B cell (primary cell): ENCODE measurements around the gene PRLR. TPM values are rescaled to one million over a fixed set of nuclear protein-coding genes. Genes with fewer than 3 reads are reported as not detected.

Experiments used
- ATAC-seq: fragments of 200-7000 bp; cut with Tn5 transposase; one replicate; pipeline ENCODE4 v1.10.0; 2021; ENCODE audit warnings: low read depth, mild to moderate bottlenecking, moderate number of reproducible peaks, moderate library complexity
- CTCF ChIA-PET: fragments of 350-600 bp; sonication (Branson Sonifier 250); formaldehyde crosslinking; loops from one replicate; lab custom pipeline; 2021; ENCODE audit warnings: antibody characterized with exemption, inconsistent platforms; lab: Charles Lee
- POLR2A ChIA-PET: fragments of 350-600 bp; sonication (Branson Sonifier 250); formaldehyde crosslinking; loops from one replicate; lab custom pipeline; 2021; ENCODE audit warnings: antibody characterized with exemption; lab: Charles Lee
- DNase-seq: peaks from one replicate; pipeline ENCODE4 v3.0.0; 2013
- H2AFZ ChIP-seq: 2 replicates; pipeline ENCODE4 v1.6.1; 2012; ENCODE audit warnings: mild to moderate bottlenecking, low read depth, low read length; ENCODE audit not compliant: insufficient read depth, poor library complexity, severe bottlenecking
- H3K27ac ChIP-seq, 2 donors: 1 replicate in 1 of 2; 2 replicates in 1 of 2; pipeline ENCODE4 v1.5.1; 2012 to 2013; ENCODE audit warnings: low read length in 2 of 2, mild to moderate bottlenecking in 2 of 2, moderate library complexity in 1 of 2
- H3K27me3 ChIP-seq, 4 experiments: fragments of 200-600 bp in 1 of 4; sonication (generic) in 1 of 4; replicated peaks in 1 of 4; 1 replicate in 2 of 4; 2 replicates in 2 of 4; pipeline versions ENCODE4 v1.6.1 to v1.7.0; 2013 to 2016; ENCODE audit warnings: low read length in 3 of 4, mild to moderate bottlenecking in 2 of 4, mixed read lengths in 1 of 4, moderate library complexity in 1 of 4; ENCODE audit not compliant: insufficient read depth in 4 of 4, control insufficient read depth in 3 of 4; ENCODE audit errors: control extremely low read depth in 1 of 4
- H3K36me3 ChIP-seq, 2 experiments: replicated peaks in 1 of 2; 1 replicate in 1 of 2; 2 replicates in 1 of 2; pipeline versions ENCODE4 v1.6.1 to v1.7.1; 2013; ENCODE audit warnings: low read length in 1 of 2; ENCODE audit not compliant: insufficient read depth in 2 of 2, control insufficient read depth in 1 of 2; ENCODE audit errors: control extremely low read depth in 1 of 2, extremely low read depth in 1 of 2
- H3K4me1 ChIP-seq, 2 donors: fragments of 200-600 bp in 1 of 2; sonication (generic) in 1 of 2; 1 replicate in 1 of 2; 2 replicates in 1 of 2; pipeline versions ENCODE4 v1.5.1 to v1.6.1; 2013 to 2017; ENCODE audit warnings: low read length in 2 of 2; ENCODE audit not compliant: control insufficient read depth in 2 of 2, insufficient read depth in 2 of 2
- H3K4me2 ChIP-seq: replicated peaks from 2 replicates; pipeline ENCODE3; 2012; ENCODE audit warnings: mild to moderate bottlenecking, low read depth, low read length; ENCODE audit not compliant: poor library complexity, severe bottlenecking
- H3K4me3 ChIP-seq, 5 experiments: fragments of 200-600 bp in 1 of 5; sonication (generic) in 1 of 5; 1 replicate in 3 of 5; 2 replicates in 2 of 5; pipeline versions ENCODE4 v1.5.1 to v1.7.0; 2011 to 2016; ENCODE audit warnings: low read length in 4 of 5, mild to moderate bottlenecking in 4 of 5, low read depth in 2 of 5, control low read depth in 1 of 5, moderate library complexity in 1 of 5; ENCODE audit not compliant: insufficient read depth in 1 of 5; ENCODE audit errors: control extremely low read depth in 1 of 5, extremely low read depth in 1 of 5
- H3K79me2 ChIP-seq: fragments of 200-600 bp; sonication (generic); one replicate; pipeline ENCODE4 v1.6.0; 2016; ENCODE audit warnings: low read length; ENCODE audit not compliant: control insufficient read depth, insufficient read depth
- H3K9ac ChIP-seq: fragments of 200-600 bp; sonication (generic); 2 replicates; pipeline ENCODE4 v1.6.1; 2017; ENCODE audit warnings: mild to moderate bottlenecking, low read length, moderate library complexity
- H3K9me3 ChIP-seq, 3 donors: one replicate each; pipeline versions ENCODE4 v1.6.1 to v1.7.1; 2013; ENCODE audit warnings: low read length in 2 of 3; ENCODE audit not compliant: control insufficient read depth in 2 of 3, insufficient read depth in 1 of 3; ENCODE audit errors: control extremely low read depth in 1 of 3
- H4K20me1 ChIP-seq: 2 replicates; pipeline ENCODE4 v1.6.0; 2012; ENCODE audit warnings: mild to moderate bottlenecking, low read length; ENCODE audit not compliant: insufficient read depth, control insufficient read depth, poor library complexity, severe bottlenecking
- H3K27ac Mint-ChIP-seq: one replicate; pipeline ENCODE4 v1.8.0; 2021; ENCODE audit warnings: mixed read lengths
- H3K27me3 Mint-ChIP-seq: one replicate; pipeline ENCODE4 v1.8.0; 2021; ENCODE audit warnings: mixed read lengths
- H3K4me1 Mint-ChIP-seq: one replicate; pipeline ENCODE4 v1.8.0; 2021; ENCODE audit warnings: mixed read lengths
- H3K4me3 Mint-ChIP-seq: one replicate; pipeline ENCODE4 v1.8.0; 2021; ENCODE audit warnings: mixed read lengths
- H3K9me3 Mint-ChIP-seq: one replicate; pipeline ENCODE4 v1.8.0; 2022; ENCODE audit warnings: mixed read lengths; ENCODE audit not compliant: insufficient read depth
- EZH2 ChIP-seq: IDR thresholded peaks from 2 replicates; pipeline ENCODE4 v1.6.1; 2012; ENCODE audit warnings: borderline replicate concordance, low read depth, mild to moderate bottlenecking, moderate library complexity, low read length; ENCODE audit not compliant: insufficient read depth, poor library complexity, severe bottlenecking
- WGBS: methylation state at CpG from one replicate; pipeline ENCODE4 v1.1.5; 2013; ENCODE audit warnings: missing lambda C conversion rate; ENCODE audit not compliant: insufficient coverage; 5-methylcytosine and 5-hydroxymethylcytosine counted together
- intact Hi-C: fragments of 100-400 bp; cut with micrococcal nuclease; formaldehyde crosslinking; loops from one replicate; pipeline ENCODE4 v1.10.0; 2022
- polyA plus RNA-seq: library from polyadenylated mRNA; depleted of rRNA; stranded (reverse); fragments of >200 nt; gene quantifications from 2 replicates; pipeline ENCODE4 v1.2.3, GENCODE V29; 2012
- total RNA-seq, 2 donors: library from RNA; stranded (reverse); fragments of 120-200 nt in 1 of 2; gene quantifications; 1 replicate in 1 of 2; 2 replicates in 1 of 2; pipeline versions ENCODE4 v1.2.3 to v1.2.4, GENCODE V29; 2013 to 2022
- TF ChIP-seq, protein P1 (sequence below): fragments of 200-600 bp; IDR thresholded peaks from one replicate; pipeline ENCODE4 v1.8.0; 2022; ENCODE audit warnings: antibody characterized with exemption, mild to moderate bottlenecking

Gene PRLR
- total and polyA plus RNA-seq, 2 donors (not counting 1 experiment from before 2014, with no cell fraction given), result 0.39 TPM; not detected in 1

DNA sequence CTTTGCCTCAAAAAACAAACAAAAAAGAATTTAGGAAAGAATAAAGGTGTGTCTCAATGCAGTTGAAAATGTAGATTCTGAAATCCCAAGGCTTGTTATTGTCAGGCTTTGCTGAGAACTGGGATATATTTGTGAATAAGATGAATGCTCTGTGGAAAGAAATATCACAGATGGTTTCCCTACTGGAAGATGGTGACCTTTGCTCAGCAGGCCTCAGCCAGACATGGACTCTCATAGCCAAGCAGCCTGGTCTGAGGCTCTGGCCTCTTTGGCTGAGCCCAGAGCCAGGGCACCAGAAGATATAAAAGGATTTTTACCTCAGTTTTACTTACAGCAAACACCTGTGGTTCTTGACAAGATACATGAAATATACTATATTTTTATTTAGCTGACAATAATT lies 219.6 kb downstream of the PRLR start:
- POLR2A ChIA-PET, result no interaction called here
- CTCF ChIA-PET, result no interaction called here
- no peak overlapping the region for H3K4me3 ChIP-seq
- no peak overlapping the region for H2AFZ ChIP-seq
- ATAC-seq, result no peak
- DNase-seq, result no peak
- H3K27me3 Mint-ChIP-seq, result peaks cover 34% of the 10 kb centered on the region
- no peaks in the 10 kb centered on the region for H3K4me1 Mint-ChIP-seq
- H3K36me3 ChIP-seq, result no peaks in the 10 kb centered on the region
- H3K9me3 ChIP-seq, result no peaks in the 10 kb centered on the region
- H3K9me3 Mint-ChIP-seq, result no peaks in the 10 kb centered on the region
- TF ChIP-seq EZH2, result no peak
- TF ChIP-seq, protein P1, sequence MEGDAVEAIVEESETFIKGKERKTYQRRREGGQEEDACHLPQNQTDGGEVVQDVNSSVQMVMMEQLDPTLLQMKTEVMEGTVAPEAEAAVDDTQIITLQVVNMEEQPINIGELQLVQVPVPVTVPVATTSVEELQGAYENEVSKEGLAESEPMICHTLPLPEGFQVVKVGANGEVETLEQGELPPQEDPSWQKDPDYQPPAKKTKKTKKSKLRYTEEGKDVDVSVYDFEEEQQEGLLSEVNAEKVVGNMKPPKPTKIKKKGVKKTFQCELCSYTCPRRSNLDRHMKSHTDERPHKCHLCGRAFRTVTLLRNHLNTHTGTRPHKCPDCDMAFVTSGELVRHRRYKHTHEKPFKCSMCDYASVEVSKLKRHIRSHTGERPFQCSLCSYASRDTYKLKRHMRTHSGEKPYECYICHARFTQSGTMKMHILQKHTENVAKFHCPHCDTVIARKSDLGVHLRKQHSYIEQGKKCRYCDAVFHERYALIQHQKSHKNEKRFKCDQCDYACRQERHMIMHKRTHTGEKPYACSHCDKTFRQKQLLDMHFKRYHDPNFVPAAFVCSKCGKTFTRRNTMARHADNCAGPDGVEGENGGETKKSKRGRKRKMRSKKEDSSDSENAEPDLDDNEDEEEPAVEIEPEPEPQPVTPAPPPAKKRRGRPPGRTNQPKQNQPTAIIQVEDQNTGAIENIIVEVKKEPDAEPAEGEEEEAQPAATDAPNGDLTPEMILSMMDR, result no peak
- H3K27ac ChIP-seq, result no peak overlapping the region
- peaks cover 0 to 5% (median 1%) of the 10 kb centered on the region in 4 experiments for H3K27me3 ChIP-seq
- H3K4me2 ChIP-seq, result no peak overlapping the region
- no peak overlapping the region for H3K4me3 Mint-ChIP-seq
- no peaks in the 10 kb centered on the region for H4K20me1 ChIP-seq
- H3K27ac Mint-ChIP-seq, result no peak overlapping the region
- intact Hi-C loops, result no loop called here
- H3K79me2 ChIP-seq, result no peaks in the 10 kb centered on the region
- no peak overlapping the region for H3K9ac ChIP-seq
- H3K4me1 ChIP-seq, result no peaks in the 10 kb centered on the region

DNA sequence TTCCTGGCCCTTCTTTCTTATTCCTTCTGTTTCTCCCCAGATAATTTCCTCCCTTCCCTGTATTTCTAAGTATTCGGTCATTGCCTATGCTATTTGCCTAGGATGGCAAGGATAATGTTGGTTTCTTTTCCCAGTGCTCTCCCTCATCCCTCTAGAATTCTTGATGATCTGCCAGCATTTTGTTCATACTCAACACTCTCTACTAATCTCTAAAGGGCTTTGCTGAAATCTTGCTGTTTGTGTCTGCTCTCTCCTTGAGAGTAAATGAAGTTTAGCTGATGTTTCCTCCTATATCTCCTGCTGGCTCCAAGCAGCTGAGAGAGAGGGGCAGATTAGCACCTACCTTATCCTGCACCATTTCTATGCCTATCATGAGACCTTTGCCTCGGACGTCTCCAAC lies 220.6 kb downstream of the PRLR start:
- intact Hi-C loops, result no loop called here
- Histone ChIP-seq H3K79me2 (no peaks in the 10 kb centered on the region), H3K9me3 (no peaks in the 10 kb centered on the region), H3K4me3 (no peak overlapping the region), H3K4me2 (no peak overlapping the region), H3K4me1 (no peaks in the 10 kb centered on the region), H3K27ac (no peak overlapping the region), H3K27me3 (peaks cover 0 to 5% (median 1%) of the 10 kb centered on the region in 4 experiments), H2AFZ (no peak overlapping the region), H3K9ac (no peak overlapping the region), H4K20me1 (no peaks in the 10 kb centered on the region), H3K36me3 (no peaks in the 10 kb centered on the region)
- H3K27me3 Mint-ChIP-seq, result peaks cover 36% of the 10 kb centered on the region
- H3K27ac Mint-ChIP-seq, result no peak overlapping the region
- TF ChIP-seq EZH2, result no peak
- TF ChIP-seq, protein P1, result no peak
- H3K4me3 Mint-ChIP-seq, result no peak overlapping the region
- ATAC-seq (no peak), DNase-seq (no peak)
- 90% methylated on average over 2 of the region's 3 CpGs for WGBS
- H3K9me3 Mint-ChIP-seq, result no peaks in the 10 kb centered on the region
- ChIA-PET POLR2A (no interaction called here), CTCF (no interaction called here)
- no peaks in the 10 kb centered on the region for H3K4me1 Mint-ChIP-seq
